ENCODE data around the gene SMIM26.
A peak's percentile ranks its signal among the peaks of the same experiment; 100 is the strongest.

SMIM26 gene

DNA sequence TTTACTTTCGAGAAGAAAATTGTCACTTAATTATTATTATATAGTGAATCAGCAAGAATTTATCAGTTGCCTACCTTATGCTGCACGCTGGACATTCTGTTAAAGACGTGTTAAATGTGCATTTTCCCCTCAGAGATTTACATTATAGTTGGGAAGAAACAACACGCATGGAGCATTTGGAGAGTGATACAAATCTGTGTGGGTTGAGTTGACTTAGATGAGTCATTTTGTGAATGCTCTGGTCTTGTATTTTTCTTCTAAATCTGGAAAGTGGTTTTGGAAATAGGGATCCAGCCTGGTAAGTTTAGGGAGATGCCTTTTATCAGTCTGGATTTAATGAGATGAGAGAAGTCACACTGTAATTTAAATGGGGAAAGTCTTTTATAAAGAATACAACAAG, 24.0 kb upstream of the SMIM26 start:
- in situ Hi-C loops (cut with HindIII; ENCODE audit: low pct_unique_long_range_greater_than_20kb, low sequenced_read_pairs) = no loop called here
- DNase-seq (ENCODE audit: low read depth in 1 of 2, low spot score in 1 of 2) = no peak

DNA sequence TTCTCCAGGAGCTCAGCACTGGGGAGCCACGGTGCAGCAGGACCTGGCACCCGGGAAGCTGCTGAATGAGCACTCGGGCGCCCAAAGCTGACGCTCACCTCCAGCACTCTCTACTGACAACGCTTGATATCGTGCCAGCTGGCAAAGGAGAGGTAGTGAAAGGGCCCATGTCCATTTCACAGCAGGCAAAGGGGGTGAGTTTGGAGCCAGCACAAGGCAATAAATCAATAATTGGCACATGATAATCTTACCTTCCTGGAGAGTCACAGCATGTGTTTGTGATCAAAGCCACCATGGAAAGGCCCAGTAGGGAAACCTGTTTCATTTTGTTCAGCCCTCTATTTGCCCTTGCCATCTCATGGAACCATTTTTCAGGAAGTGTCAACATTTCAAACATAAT, 23.3 kb upstream of the SMIM26 start:
- no peak for DNase-seq (ENCODE audit: low read depth in 1 of 2, low spot score in 1 of 2)
- TF ChIP-seq JUND (IDR thresholded peaks at IDR 0.05; ENCODE audit: low read depth) = no peak
- in situ Hi-C loops (cut with HindIII; ENCODE audit: low pct_unique_long_range_greater_than_20kb, low sequenced_read_pairs) = no loop called here

More for the DNA sequence above, 24.0 kb upstream of the SMIM26 start:
- TF ChIP-seq JUND (IDR thresholded peaks at IDR 0.05; ENCODE audit: low read depth) = no peak

DNA sequence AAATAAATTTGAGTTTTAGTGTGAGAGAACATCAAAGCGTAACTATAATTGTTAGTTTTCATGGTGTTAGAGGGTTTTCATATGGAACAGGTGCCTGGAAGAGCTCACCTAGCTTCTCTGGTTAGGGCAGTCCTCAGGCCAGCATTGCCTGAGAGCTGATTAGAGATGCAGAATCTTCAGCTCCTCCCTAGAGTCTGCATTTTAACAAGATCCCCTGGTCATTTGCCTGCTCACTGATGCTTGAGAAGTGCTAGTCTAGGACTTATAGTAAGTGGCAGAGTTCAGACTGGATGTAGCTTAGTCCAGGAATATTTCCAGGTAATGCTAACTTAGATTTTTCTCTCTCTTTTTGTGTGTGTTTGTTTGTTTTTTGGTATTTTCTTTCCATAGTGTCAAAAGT, 21.7 kb upstream of the SMIM26 start:
- no peak for TF ChIP-seq JUND (IDR thresholded peaks at IDR 0.05; ENCODE audit: low read depth)
- in situ Hi-C loops (cut with HindIII; ENCODE audit: low pct_unique_long_range_greater_than_20kb, low sequenced_read_pairs) = no loop called here
- no peak for DNase-seq (ENCODE audit: low read depth in 1 of 2, low spot score in 1 of 2)

DNA sequence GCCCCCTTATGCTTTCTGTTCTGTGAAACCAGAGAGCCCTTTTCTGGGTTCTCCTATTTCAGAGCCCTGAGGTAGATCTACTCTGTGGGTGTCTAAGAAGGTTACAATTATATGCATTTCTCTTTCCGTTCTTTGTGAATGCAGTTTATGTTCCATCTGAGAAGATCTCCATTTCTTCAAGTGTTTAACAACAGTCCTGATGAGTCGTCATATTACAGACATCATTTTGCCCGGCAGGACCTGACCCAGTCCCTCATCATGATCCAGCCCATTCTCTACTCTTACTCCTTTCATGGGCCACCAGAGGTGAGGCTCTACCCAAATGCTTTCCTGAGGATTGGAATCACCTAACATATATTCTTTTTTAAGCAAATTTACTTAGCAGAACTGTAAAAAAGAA, 18.8 kb upstream of the SMIM26 start:
- no peak for TF ChIP-seq JUND (IDR thresholded peaks at IDR 0.05; ENCODE audit: low read depth)
- in situ Hi-C loops (cut with HindIII; ENCODE audit: low pct_unique_long_range_greater_than_20kb, low sequenced_read_pairs) = no loop called here
- DNase-seq (ENCODE audit: low read depth in 1 of 2, low spot score in 1 of 2) = no peak

DNA sequence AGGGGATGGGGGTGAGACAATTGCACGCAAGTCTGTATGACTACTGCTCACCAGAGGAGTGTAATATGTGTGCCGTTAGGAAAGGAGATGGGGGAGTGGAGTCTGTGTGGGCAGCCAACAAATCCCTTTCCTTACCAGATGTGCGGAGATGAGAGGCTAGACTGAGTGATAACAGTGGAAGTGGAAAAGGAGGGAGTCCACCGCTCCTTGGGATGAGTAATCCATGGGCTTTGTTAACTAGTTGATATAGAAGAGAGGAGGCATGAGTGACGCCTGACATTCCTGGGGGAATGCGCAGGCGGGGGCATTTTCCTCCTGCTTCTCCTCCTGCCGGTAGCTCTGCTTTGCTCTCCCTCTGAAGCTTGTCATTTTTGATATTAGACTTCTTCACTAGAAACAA, 13.5 kb upstream of the SMIM26 start:
- in situ Hi-C loops (cut with HindIII; ENCODE audit: low pct_unique_long_range_greater_than_20kb, low sequenced_read_pairs) = no loop called here
- TF ChIP-seq JUND (IDR thresholded peaks at IDR 0.05; ENCODE audit: low read depth) = no peak
- DNase-seq (ENCODE audit: low read depth in 1 of 2, low spot score in 1 of 2) = no peak

DNA sequence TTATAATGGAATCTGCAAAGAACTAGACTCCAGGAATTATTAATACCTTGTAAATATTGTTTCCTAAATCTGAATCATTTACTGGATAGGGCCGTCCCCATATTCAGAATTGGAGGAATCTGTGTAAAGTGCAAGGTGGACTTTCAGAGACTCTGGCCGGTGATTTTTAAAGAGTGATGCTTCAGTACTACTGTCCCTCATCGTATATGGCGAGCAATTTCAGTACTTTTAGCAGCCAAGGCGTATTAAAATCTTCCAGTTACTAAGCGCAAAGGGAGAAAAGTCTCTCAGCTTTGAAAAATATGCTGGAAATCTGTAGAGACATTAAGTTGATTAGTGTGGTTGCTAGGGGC, 483 bp downstream of the SMIM26 start:
- in situ Hi-C loops (cut with HindIII; ENCODE audit: low pct_unique_long_range_greater_than_20kb, low sequenced_read_pairs) = no loop called here
- TF ChIP-seq JUND (IDR thresholded peaks at IDR 0.05; ENCODE audit: low read depth) = no peak
- DNase-seq (ENCODE audit: low read depth in 1 of 2, low spot score in 1 of 2) = no peak

DNA sequence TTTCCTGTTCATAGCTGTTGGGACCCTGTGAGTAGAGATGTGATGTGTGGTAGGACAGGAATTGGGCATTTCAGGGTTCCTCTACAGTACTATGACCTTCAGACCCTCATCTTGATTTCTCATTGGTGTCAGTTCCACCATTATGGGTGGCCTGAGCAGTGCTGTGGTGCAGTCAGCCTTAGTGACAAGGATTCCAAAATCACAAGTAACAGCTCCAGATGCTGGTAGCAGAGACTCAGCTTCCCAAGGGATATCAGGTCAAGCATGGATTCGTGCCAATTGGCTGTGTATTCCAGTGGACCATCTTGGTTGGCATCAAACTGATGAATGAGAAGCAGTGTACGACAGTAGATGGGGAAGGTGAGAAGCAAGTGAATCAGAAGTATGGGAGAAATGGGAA, 3.8 kb downstream of the SMIM26 start:
- no peak for TF ChIP-seq JUND (IDR thresholded peaks at IDR 0.05; ENCODE audit: low read depth)
- no peak for DNase-seq (ENCODE audit: low read depth in 1 of 2, low spot score in 1 of 2)
- in situ Hi-C loops (cut with HindIII; ENCODE audit: low pct_unique_long_range_greater_than_20kb, low sequenced_read_pairs) = no loop called here

DNA sequence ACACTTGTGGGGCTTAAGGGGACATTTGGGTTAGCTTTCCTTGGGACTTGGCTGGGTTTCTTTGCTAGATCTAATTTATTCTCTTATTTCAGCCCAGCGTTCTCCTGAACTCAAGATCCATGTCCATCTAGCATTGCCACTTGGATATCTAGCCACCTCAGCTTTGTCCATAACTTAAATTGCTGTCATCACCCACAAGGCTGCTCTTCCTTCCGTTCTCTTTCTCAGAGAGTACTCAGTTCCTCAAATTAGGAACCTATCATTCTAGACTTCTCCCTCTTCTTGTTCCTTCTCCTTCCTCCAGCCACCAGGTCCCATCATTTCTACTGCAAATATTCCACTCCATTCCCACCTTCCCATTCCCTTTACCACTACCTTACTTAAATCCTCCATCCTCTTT, 4.3 kb downstream of the SMIM26 start:
- no peak for DNase-seq (ENCODE audit: low read depth in 1 of 2, low spot score in 1 of 2)
- in situ Hi-C loops (cut with HindIII; ENCODE audit: low pct_unique_long_range_greater_than_20kb, low sequenced_read_pairs) = no loop called here
- TF ChIP-seq JUND (IDR thresholded peaks at IDR 0.05; ENCODE audit: low read depth) = no peak

DNA sequence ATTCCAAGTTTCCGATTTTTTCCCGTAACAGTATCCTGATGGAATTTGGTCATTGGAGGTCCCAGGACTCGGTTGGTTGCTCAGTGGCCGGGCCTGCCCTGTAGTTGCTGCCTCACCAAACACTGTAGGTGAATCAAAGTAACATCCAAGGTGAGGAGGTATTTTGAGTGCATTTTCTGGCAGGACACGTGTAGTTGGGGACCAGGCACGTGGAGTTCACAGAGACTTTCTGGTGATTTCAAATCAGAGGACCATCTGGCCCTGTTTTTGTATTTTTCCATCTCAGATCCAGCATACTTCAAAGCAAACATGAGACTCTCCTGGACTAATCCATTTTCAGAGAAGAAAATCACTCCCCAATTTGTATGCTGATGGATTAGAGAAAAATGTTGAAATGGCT, 10.7 kb downstream of the SMIM26 start:
- TF ChIP-seq JUND (IDR thresholded peaks at IDR 0.05; ENCODE audit: low read depth) = no peak
- no peak for DNase-seq (ENCODE audit: low read depth in 1 of 2, low spot score in 1 of 2)
- in situ Hi-C loops (cut with HindIII; ENCODE audit: low pct_unique_long_range_greater_than_20kb, low sequenced_read_pairs) = no loop called here

DNA sequence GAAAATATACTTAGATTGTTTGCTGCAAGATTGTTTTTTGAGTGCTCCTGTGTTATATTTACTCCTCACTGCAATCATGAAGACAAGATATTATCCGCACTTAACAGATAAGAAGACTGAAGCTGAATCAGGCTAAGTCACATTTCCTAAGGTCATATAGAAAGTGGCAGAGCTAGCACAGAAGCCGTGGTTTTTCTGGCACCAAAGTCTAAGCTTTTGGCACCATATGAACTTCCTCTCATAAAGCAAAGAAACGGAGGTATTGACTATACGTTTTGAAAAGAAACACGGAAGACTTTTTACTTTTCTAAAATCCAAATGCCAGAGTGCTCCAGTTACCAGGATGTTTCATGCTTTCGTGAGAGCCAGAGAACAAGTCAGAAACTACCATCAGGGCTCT, 11.3 kb downstream of the SMIM26 start:
- no peak for DNase-seq (ENCODE audit: low read depth in 1 of 2, low spot score in 1 of 2)
- no peak for TF ChIP-seq JUND (IDR thresholded peaks at IDR 0.05; ENCODE audit: low read depth)
- in situ Hi-C loops (cut with HindIII; ENCODE audit: low pct_unique_long_range_greater_than_20kb, low sequenced_read_pairs) = no loop called here

DNA sequence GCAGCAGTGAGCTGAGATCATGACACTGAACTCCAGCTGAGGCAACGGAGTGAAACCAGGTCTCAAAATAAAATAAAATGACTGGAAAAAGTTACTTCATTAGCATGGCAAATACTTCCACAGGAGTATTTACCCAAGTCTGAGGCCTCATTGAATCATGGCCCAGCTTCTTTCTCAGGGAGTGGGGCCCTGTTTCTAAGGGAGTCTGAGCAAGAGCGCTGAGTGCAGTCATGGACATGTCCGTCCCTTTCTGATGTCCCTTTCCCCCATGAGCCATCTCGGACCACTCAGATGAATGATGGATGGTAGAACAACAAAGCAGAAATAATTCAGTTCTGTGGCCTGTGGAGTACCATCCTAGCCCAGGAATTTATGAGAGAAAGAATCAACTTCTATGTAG, 12.8 kb downstream of the SMIM26 start:
- DNase-seq (ENCODE audit: low read depth in 1 of 2, low spot score in 1 of 2) = no peak
- in situ Hi-C loops (cut with HindIII; ENCODE audit: low pct_unique_long_range_greater_than_20kb, low sequenced_read_pairs) = no loop called here
- no peak for TF ChIP-seq JUND (IDR thresholded peaks at IDR 0.05; ENCODE audit: low read depth)

DNA sequence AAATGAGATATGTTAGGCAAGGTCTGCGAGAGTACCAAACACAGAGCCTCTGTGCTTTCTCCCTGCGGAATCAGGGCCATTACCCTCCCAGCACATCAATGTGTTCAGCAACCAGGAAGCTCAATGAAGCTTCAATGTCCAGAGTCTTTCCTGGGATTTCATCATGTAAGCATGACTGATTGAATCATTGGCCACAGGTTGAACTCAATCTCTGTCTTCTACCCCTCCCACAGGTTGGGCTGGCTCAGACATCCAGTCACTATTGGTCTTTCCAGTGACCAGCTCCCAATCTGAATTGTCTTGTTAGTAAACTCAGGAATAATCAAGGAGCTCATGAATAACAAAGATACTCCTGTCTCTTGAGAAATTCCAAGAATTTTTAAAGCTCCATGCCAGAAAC, 17.9 kb downstream of the SMIM26 start:
- no peak for TF ChIP-seq JUND (IDR thresholded peaks at IDR 0.05; ENCODE audit: low read depth)
- in situ Hi-C loops (cut with HindIII; ENCODE audit: low pct_unique_long_range_greater_than_20kb, low sequenced_read_pairs) = no loop called here
- peak in 1 of 2 experiments; percentile 68 for DNase-seq (ENCODE audit: low read depth in 1 of 2, low spot score in 1 of 2)

DNA sequence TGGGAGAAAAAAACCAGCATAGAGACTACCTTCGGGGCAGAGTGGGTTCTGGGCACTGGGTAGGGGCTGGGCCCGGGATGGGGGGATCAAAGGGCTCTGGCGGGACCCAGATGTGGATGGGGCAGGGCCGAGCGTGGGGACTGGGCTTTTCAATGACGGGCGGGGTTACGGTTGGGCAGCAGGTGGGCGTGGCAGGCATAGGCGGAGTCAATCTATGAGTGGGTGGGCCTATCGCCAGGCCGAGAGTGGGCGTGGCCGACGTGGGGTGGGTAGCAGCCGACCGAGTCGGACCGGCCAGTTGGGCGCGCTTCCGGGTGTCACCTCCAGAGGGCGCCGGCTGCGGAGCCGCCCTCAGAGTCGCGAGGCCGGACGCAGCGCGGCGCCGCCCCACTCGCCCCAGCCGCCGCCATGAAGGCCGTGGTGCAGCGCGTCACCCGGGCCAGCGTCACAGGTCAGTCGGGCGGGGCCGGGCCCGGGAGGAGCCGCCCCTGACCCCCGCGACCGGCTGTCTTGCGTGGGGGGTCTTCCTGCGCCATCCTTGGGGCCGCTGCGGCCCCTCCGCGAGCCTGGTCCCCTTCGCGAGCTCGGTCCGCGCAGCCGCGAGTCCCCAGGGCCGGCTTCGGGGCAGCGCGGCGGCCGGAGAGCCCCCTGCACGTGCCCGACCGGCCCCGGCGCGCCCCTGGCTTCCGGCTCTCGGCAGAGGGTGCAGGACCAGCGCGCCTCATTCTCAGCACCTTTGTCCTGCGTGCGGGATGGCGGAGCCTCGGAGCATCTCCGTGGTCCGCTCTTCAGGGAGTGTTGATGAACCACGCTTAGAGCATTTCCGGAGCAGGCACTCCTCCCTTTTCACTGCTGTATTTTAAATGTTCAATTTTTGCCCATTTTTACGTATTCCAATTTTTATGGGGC, 20.7 kb downstream of the SMIM26 start, which contains the start of gene DTD1:
TSS of gene DTD1 (plus strand) at position 390 of the 909 bp plus-strand sequence. CDS start at position 409, 19 bp downstream.
- DNase-seq (ENCODE audit: low read depth in 1 of 2, low spot score in 1 of 2) = peak; percentile 79 to 92
- in situ Hi-C loops (cut with HindIII; ENCODE audit: low pct_unique_long_range_greater_than_20kb, low sequenced_read_pairs) = no loop called here
- no peak for TF ChIP-seq JUND (IDR thresholded peaks at IDR 0.05; ENCODE audit: low read depth)

DNA sequence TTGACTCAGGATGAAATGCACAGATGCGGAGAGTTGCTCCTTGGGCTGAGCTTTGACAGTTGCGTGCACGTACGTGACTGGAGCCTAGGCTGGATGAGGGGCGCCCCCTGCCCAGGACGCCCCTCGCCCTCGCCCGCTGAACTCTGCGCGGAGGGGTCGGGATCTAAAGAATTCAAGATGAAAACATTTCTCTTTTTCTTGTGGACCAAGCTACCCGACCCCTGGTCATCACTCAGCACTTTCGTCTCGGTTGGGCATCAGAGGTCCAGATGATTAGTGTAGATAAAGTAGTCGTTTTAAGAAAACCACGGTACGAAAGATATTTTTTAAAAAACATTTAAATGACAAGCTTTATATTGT, 21.3 kb downstream of the SMIM26 start:
- in situ Hi-C loops (cut with HindIII; ENCODE audit: low pct_unique_long_range_greater_than_20kb, low sequenced_read_pairs) = no loop called here
- TF ChIP-seq JUND (IDR thresholded peaks at IDR 0.05; ENCODE audit: low read depth) = no peak
- no peak for DNase-seq (ENCODE audit: low read depth in 1 of 2, low spot score in 1 of 2)

Measured in T47D (cell line).